ENCODE results near the gene KIT. TPM values are rescaled to one million over a fixed set of nuclear protein-coding genes. Genes with fewer than 3 reads are reported as not detected.

The KIT gene
- total RNA-seq, 1 donor from 2014 or later: 7.4 TPM

- H3K36me3 Mint-ChIP-seq: peaks cover 9% of the 10 kb centered on the region
- no peak overlapping the region for H3K4me3 Mint-ChIP-seq
- H3K4me1 Mint-ChIP-seq: peaks cover 2% of the 10 kb centered on the region
- H3K27ac Mint-ChIP-seq: no peak overlapping the region
- TF ChIP-seq, protein P1, sequence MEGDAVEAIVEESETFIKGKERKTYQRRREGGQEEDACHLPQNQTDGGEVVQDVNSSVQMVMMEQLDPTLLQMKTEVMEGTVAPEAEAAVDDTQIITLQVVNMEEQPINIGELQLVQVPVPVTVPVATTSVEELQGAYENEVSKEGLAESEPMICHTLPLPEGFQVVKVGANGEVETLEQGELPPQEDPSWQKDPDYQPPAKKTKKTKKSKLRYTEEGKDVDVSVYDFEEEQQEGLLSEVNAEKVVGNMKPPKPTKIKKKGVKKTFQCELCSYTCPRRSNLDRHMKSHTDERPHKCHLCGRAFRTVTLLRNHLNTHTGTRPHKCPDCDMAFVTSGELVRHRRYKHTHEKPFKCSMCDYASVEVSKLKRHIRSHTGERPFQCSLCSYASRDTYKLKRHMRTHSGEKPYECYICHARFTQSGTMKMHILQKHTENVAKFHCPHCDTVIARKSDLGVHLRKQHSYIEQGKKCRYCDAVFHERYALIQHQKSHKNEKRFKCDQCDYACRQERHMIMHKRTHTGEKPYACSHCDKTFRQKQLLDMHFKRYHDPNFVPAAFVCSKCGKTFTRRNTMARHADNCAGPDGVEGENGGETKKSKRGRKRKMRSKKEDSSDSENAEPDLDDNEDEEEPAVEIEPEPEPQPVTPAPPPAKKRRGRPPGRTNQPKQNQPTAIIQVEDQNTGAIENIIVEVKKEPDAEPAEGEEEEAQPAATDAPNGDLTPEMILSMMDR (IDR thresholded peaks at IDR 0.05; ENCODE audit: unreplicated experiment): no peak
- DNase-seq (ENCODE audit: low spot score in 2 of 2, unreplicated experiment in 2 of 2): no peak
- no peaks in the 10 kb centered on the region for H3K27me3 Mint-ChIP-seq (ENCODE audit: low read depth)
- H3K9me3 Mint-ChIP-seq: peaks cover 6% of the 10 kb centered on the region
These were observed 74.2 kb downstream of the KIT start for GRCh38 chr4:54731976-54732375.

GRCh38 chr4:54737421-54737820, 79.7 kb downstream of the KIT start:
- Mint-ChIP-seq H3K27me3 (ENCODE audit: low read depth) (no peaks in the 10 kb centered on the region), H3K27ac (no peak overlapping the region), H3K4me3 (no peak overlapping the region), H3K4me1 (no peaks in the 10 kb centered on the region), H3K9me3 (peaks cover 6% of the 10 kb centered on the region), H3K36me3 (peaks cover 10% of the 10 kb centered on the region)
- no peak for DNase-seq (ENCODE audit: low spot score in 2 of 2, unreplicated experiment in 2 of 2)
- TF ChIP-seq, protein P1 (IDR thresholded peaks at IDR 0.05; ENCODE audit: unreplicated experiment): no peak

GRCh38 chr4:54741202-54741601, 83.4 kb downstream of the KIT start:
- Mint-ChIP-seq H3K4me1 (no peaks in the 10 kb centered on the region), H3K27me3 (ENCODE audit: low read depth) (no peaks in the 10 kb centered on the region), H3K4me3 (no peak overlapping the region), H3K27ac (no peak overlapping the region), H3K36me3 (peaks cover 8% of the 10 kb centered on the region), H3K9me3 (peaks cover 20% of the 10 kb centered on the region)
- TF ChIP-seq, protein P1 (IDR thresholded peaks at IDR 0.05; ENCODE audit: unreplicated experiment): no peak
- no peak for DNase-seq (ENCODE audit: low spot score in 2 of 2, unreplicated experiment in 2 of 2)

DNA sequence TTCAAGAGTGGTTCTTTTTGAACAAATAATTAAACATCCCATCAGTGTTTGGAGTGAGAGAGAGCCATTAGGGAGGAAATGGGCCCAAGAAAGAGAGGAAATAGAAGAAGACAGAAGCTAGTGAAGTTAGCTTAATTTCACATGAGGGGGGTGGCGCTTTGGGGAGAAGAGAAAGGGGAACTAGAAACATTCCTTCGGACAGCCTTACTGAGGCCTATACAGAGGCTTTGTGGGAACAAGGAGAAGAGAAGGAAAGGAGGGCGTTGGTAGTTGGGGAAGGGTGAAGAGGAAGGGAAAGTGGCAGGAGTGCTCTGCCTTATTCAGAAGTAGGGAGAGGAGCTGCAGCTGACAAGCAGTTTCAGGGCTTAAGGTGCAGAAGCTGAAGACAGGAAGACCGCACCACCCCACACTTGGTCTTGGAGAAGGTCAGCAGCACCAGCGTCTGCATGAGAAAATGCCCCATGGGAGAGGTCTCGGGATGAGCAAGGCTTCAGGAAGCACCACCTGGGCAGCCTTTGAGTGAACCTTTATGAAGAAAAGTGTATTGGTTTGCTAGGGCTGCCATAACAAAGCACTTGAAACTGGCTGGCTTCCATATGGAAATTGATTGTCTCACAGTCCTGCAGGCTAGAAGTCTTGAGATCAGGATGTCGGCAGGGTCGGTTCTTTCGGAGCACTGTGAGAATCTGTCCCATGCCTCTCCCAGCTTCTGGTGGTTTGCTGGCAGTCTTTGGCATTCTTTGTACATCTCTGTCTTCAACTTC, 85.1 kb downstream of the KIT start:
- DNase-seq (ENCODE audit: low spot score in 2 of 2, unreplicated experiment in 2 of 2): no peak
- Mint-ChIP-seq H3K27me3 (ENCODE audit: low read depth) (no peaks in the 10 kb centered on the region), H3K4me1 (no peaks in the 10 kb centered on the region), H3K27ac (no peak overlapping the region), H3K4me3 (no peak overlapping the region), H3K9me3 (peaks cover 29% of the 10 kb centered on the region), H3K36me3 (peaks cover 8% of the 10 kb centered on the region)
- TF ChIP-seq, protein P1 (IDR thresholded peaks at IDR 0.05; ENCODE audit: unreplicated experiment): no peak

- Mint-ChIP-seq H3K27me3 (ENCODE audit: low read depth) (no peaks in the 10 kb centered on the region), H3K9me3 (peaks cover 33% of the 10 kb centered on the region), H3K36me3 (peaks cover 6% of the 10 kb centered on the region), H3K27ac (no peak overlapping the region), H3K4me1 (no peaks in the 10 kb centered on the region), H3K4me3 (no peak overlapping the region)
- no peak for DNase-seq (ENCODE audit: low spot score in 2 of 2, unreplicated experiment in 2 of 2)
- TF ChIP-seq, protein P1 (IDR thresholded peaks at IDR 0.05; ENCODE audit: unreplicated experiment): no peak
These were observed 85.8 kb downstream of the KIT start for GRCh38 chr4:54743562-54743961.

All from mesothelial cell of epicardium (in vitro differentiated cells).